A549 (cell line): Measurements from ENCODE around the gene POLE2.

Experiments used
- JUNB ChIP-seq: fragments of >200 bp; sonication (Bioruptor Twin); formaldehyde crosslinking; IDR thresholded peaks from 2 replicates; pipeline ENCODE4 v1.6.1; 2016
- POLR2A ChIP-seq: IDR thresholded peaks from 2 replicates; pipeline ENCODE4 v1.6.1; 2012; ENCODE audit warnings: mild to moderate bottlenecking, low read length

GRCh38 chr14:49659526-49660455, 28.2 kb downstream of the POLE2 start:
- TF ChIP-seq JUNB: no peak
- no peak for TF ChIP-seq POLR2A
